ENCODE data around the gene PHEX.

Gene PHEX

DNA sequence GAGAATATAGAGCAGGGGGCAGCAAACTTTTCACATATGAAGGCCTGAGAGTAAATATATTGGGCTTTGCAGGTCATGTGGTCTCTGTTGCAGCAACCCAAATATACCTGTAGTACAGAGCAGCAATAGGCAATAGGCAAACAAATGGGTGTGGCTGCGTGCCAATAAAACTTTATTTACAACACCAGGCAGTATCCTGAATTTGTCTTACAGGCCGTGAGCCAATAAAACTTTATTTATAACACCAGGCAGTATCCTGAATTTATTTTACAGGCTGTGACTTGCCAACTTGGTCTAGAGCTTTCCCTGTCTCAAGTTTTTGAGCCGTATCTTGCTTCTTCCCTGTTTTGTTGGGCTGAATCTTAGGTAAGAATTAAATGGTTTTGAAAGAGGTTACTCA is 118.2 kb downstream of the PHEX start:
- Histone ChIP-seq H3K9me2 (replicated peaks; ENCODE audit: insufficient read depth, low read length) (no peaks in the 10 kb centered on the region), H3K9ac (ENCODE audit: low read length) (no peak overlapping the region), H3K4me1 (ENCODE audit: low read length) (no peaks in the 10 kb centered on the region), H3K79me2 (ENCODE audit: low read length) (no peaks in the 10 kb centered on the region), H3K4me2 (ENCODE audit: low read depth, low read length) (no peak overlapping the region), H3K27me3 (replicated peaks; ENCODE audit: insufficient read depth, low read length) (no peaks in the 10 kb centered on the region), H3K4me3 (ENCODE audit: low read length) (no peak overlapping the region), H3K36me3 (replicated peaks; ENCODE audit: insufficient read depth, low read length) (no peaks in the 10 kb centered on the region), H2AFZ (ENCODE audit: low read length) (no peak overlapping the region), H3K9me3 (replicated peaks; ENCODE audit: insufficient read depth, low read length) (no peaks in the 10 kb centered on the region), H3K27ac (ENCODE audit: low read length) (no peak overlapping the region), H3F3A (ENCODE audit: insufficient read depth, low read length) (no peaks in the 10 kb centered on the region), H4K20me1 (ENCODE audit: insufficient read depth, low read length) (no peaks in the 10 kb centered on the region)
- DNase-seq = no peak
- TF ChIP-seq EZH2 (optimal IDR thresholded peaks at IDR 0.05; ENCODE audit: low read depth, low read length) = no peak
- TF ChIP-seq, protein P1, sequence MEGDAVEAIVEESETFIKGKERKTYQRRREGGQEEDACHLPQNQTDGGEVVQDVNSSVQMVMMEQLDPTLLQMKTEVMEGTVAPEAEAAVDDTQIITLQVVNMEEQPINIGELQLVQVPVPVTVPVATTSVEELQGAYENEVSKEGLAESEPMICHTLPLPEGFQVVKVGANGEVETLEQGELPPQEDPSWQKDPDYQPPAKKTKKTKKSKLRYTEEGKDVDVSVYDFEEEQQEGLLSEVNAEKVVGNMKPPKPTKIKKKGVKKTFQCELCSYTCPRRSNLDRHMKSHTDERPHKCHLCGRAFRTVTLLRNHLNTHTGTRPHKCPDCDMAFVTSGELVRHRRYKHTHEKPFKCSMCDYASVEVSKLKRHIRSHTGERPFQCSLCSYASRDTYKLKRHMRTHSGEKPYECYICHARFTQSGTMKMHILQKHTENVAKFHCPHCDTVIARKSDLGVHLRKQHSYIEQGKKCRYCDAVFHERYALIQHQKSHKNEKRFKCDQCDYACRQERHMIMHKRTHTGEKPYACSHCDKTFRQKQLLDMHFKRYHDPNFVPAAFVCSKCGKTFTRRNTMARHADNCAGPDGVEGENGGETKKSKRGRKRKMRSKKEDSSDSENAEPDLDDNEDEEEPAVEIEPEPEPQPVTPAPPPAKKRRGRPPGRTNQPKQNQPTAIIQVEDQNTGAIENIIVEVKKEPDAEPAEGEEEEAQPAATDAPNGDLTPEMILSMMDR (IDR thresholded peaks at IDR 0.05; ENCODE audit: low read length) = no peak
- no peak for TF ChIP-seq EZH2phosphoT487 (IDR thresholded peaks at IDR 0.05; ENCODE audit: low read length)

DNA sequence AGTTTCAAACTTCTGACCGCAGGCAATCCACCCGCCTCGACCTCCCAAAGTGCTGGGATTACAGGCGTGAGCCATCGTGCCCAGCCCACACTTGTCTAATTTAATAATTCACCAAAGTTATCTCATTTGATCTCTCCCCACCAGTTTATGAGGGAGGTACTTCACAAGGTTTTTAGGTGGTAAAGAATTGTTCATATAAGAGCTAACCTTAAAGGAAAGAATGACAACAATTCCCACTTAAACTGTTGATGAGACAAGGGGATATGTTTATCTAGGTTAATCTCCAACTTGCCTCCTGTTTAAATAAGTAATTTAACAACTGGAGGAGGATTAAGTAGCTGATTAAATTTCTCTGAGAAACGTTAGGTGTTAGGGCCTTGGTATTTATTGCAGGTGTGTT is 123.0 kb downstream of the PHEX start:
- no peak overlapping the region for H3K4me3 ChIP-seq (ENCODE audit: low read length)
- no peak overlapping the region for H3K27ac ChIP-seq (ENCODE audit: low read length)
- H3K9me3 ChIP-seq (replicated peaks; ENCODE audit: insufficient read depth, low read length) = no peaks in the 10 kb centered on the region
- no peaks in the 10 kb centered on the region for H4K20me1 ChIP-seq (ENCODE audit: insufficient read depth, low read length)
- no peaks in the 10 kb centered on the region for H3K27me3 ChIP-seq (replicated peaks; ENCODE audit: insufficient read depth, low read length)
- H3K4me2 ChIP-seq (ENCODE audit: low read depth, low read length) = no peak overlapping the region
- H3K4me1 ChIP-seq (ENCODE audit: low read length) = no peaks in the 10 kb centered on the region
- no peak overlapping the region for H2AFZ ChIP-seq (ENCODE audit: low read length)
- TF ChIP-seq EZH2phosphoT487 (IDR thresholded peaks at IDR 0.05; ENCODE audit: low read length) (no peak), EZH2 (optimal IDR thresholded peaks at IDR 0.05; ENCODE audit: low read depth, low read length) (no peak)
- TF ChIP-seq, protein P1 (IDR thresholded peaks at IDR 0.05; ENCODE audit: low read length) = no peak
- no peak for DNase-seq
- H3F3A ChIP-seq (ENCODE audit: insufficient read depth, low read length) = no peaks in the 10 kb centered on the region
- H3K36me3 ChIP-seq (replicated peaks; ENCODE audit: insufficient read depth, low read length) = no peaks in the 10 kb centered on the region
- H3K79me2 ChIP-seq (ENCODE audit: low read length) = no peaks in the 10 kb centered on the region
- H3K9me2 ChIP-seq (replicated peaks; ENCODE audit: insufficient read depth, low read length) = no peaks in the 10 kb centered on the region
- no peak overlapping the region for H3K9ac ChIP-seq (ENCODE audit: low read length)

DNA sequence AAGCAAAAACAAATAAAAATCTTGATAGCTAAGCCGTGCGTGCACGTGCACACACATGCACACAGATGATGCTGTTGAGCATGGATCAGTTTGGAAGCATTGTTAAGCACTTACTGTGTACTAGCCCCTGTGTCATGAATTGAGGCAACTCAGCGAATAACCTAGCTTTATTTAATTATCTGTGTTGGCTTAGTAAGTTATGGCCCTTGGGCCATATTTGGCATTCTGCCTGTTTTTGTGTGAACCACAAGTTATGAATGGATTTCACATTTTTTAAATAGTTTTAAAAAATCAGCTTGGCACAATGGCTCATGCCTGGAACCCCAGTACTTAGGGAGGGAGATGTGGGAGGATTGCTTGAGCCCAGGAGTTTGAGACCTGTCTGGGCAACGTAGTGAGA is 126.9 kb downstream of the PHEX start:
- H3K9me3 ChIP-seq (replicated peaks; ENCODE audit: insufficient read depth, low read length) = no peaks in the 10 kb centered on the region
- no peak overlapping the region for H3K9ac ChIP-seq (ENCODE audit: low read length)
- no peaks in the 10 kb centered on the region for H3K36me3 ChIP-seq (replicated peaks; ENCODE audit: insufficient read depth, low read length)
- H3K27ac ChIP-seq (ENCODE audit: low read length) = no peak overlapping the region
- DNase-seq = no peak
- no peak overlapping the region for H3K4me3 ChIP-seq (ENCODE audit: low read length)
- no peaks in the 10 kb centered on the region for H3K79me2 ChIP-seq (ENCODE audit: low read length)
- no peak for TF ChIP-seq EZH2phosphoT487 (IDR thresholded peaks at IDR 0.05; ENCODE audit: low read length)
- TF ChIP-seq EZH2 (optimal IDR thresholded peaks at IDR 0.05; ENCODE audit: low read depth, low read length) = no peak
- TF ChIP-seq, protein P1 (IDR thresholded peaks at IDR 0.05; ENCODE audit: low read length) = no peak
- H3K4me2 ChIP-seq (ENCODE audit: low read depth, low read length) = no peak overlapping the region
- no peaks in the 10 kb centered on the region for H3F3A ChIP-seq (ENCODE audit: insufficient read depth, low read length)
- no peak overlapping the region for H2AFZ ChIP-seq (ENCODE audit: low read length)
- H3K27me3 ChIP-seq (replicated peaks; ENCODE audit: insufficient read depth, low read length) = no peaks in the 10 kb centered on the region
- no peaks in the 10 kb centered on the region for H3K4me1 ChIP-seq (ENCODE audit: low read length)
- H3K9me2 ChIP-seq (replicated peaks; ENCODE audit: insufficient read depth, low read length) = no peaks in the 10 kb centered on the region
- no peaks in the 10 kb centered on the region for H4K20me1 ChIP-seq (ENCODE audit: insufficient read depth, low read length)

Data from MM.1S (cell line).